Testis (tissue), 3 donors: ENCODE data around the gene NR2F2. TPM values are rescaled to one million over a fixed set of nuclear protein-coding genes. Genes with fewer than 3 reads are reported as not detected.

Experiments
- DNase-seq: peaks from one replicate; pipeline ENCODE4 v3.0.0-alpha.2; 2019
- H3K27ac ChIP-seq, 2 donors: fragments of 200-600 bp; sonication (generic); one replicate each; pipeline ENCODE4 v1.5.1; 2019
- H3K27me3 ChIP-seq: fragments of 200-600 bp; sonication (generic); one replicate; pipeline ENCODE4 v1.5.1; 2019
- H3K36me3 ChIP-seq: fragments of 200-600 bp; sonication (generic); one replicate; pipeline ENCODE4 v1.5.1; 2017; ENCODE audit warnings: low read depth; ENCODE audit errors: missing control alignments
- H3K4me1 ChIP-seq: fragments of 200-600 bp; sonication (generic); one replicate; pipeline ENCODE4 v1.5.1; 2019
- H3K4me3 ChIP-seq, 2 donors: fragments of 200-600 bp; sonication (generic); one replicate each; pipeline ENCODE4 v1.5.1; 2017 to 2019
- H3K9me3 ChIP-seq: fragments of 200-600 bp; sonication (generic); one replicate; pipeline ENCODE4 v1.5.1; 2017
- CTCF ChIP-seq, 3 experiments: fragments of 450-650 bp in 2 of 3; fragments of 200-600 bp in 1 of 3; sonication (generic) in 1 of 3; IDR thresholded peaks; one replicate each; pipeline ENCODE4 v1.5.1; 2016 to 2019; ENCODE audit warnings: antibody characterized with exemption in 3 of 3, mild to moderate bottlenecking in 2 of 3, moderate library complexity in 1 of 3
- POLR2A ChIP-seq: fragments of 450-650 bp; IDR thresholded peaks from one replicate; pipeline ENCODE4 v1.6.1; 2017; ENCODE audit warnings: antibody characterized with exemption, mild to moderate bottlenecking, moderate library complexity
- WGBS, 2 donors: methylation state at CpG; one replicate each; pipeline ENCODE4 v1.1.5; 2018; 5-methylcytosine and 5-hydroxymethylcytosine counted together
- intact Hi-C: fragments of 100-400 bp; cut with DNase I; formaldehyde crosslinking; loops from one replicate; pipeline ENCODE4 v1.15.1; 2023; ENCODE audit warnings: low total_unique reads
- polyA plus RNA-seq: library from polyadenylated mRNA; stranded (reverse); fragments of 350-450 nt; fragmentation: Illumina TruSeq; extraction: RNeasy Lipid Tissue Mini Kit (QIAGEN cat#74804); gene quantifications from one replicate; pipeline ENCODE4 v1.2.3, GENCODE V29; 2014; ENCODE audit warnings: low read depth, low replicate concordance; ENCODE audit not compliant: insufficient read depth
- total RNA-seq, 2 donors: library from RNA; depleted of rRNA; stranded (reverse); fragments of >200 nt; gene quantifications; one replicate each; pipeline ENCODE4 v1.2.3, GENCODE V29; 2016

Gene NR2F2
- total and polyA plus RNA-seq, 3 donors from 2014 or later: 31.2 to 42.9 (median 38.2) TPM

DNA sequence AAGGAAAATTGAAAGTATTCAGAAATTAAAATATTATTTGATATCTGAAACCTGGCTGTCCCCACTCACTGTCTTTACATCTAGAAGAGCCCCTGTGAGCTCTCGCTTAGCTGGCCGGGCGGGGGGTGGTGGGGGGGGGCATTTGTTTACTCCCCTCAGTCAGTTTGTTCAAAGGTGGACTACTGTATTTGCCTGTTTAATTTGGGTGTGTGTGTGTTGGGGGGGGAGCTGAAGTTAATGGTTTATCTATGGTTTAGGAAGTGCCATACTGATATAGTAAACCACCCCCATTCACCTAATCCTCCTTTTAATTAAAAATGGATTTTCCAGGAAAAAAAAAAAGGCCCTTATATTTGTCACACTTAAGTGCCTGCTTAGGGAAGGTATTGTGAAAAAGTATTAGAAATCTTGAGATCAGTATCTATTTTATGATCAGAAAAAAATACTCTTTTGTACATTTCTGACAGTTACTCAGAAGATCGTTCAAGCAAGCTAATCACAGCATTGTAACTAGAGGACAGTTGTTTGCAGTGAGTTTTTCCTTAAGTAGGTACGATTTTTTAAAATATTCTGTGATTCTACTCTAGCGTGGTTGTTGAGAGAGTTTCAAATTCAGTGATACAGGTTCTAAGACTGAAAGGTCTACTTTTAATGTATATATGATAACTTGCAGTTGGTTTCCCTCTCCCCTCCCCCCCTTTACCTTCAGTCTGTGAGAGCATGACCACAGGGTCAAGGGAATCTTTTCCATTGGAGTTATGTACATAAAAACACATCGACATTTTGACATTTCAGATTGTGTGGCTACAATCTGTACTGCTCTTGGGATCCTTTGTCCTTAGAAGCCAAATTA, 8.5 kb downstream of the NR2F2 start:
- H3K27me3 ChIP-seq: no peaks in the 10 kb centered on the region
- DNase-seq: no peak
- WGBS, 2 donors: 7 to 20% methylated on average over 7 of the region's 7 CpGs
- H3K4me3 ChIP-seq: peak overlapping the region; percentile 82 to 86
- intact Hi-C loops: no loop called here
- H3K9me3 ChIP-seq: no peaks in the 10 kb centered on the region
- TF ChIP-seq POLR2A (no peak), CTCF (IDR thresholded peaks at IDR 0.05) (no peak)
- peak overlapping the region; percentile 95 to 97 for H3K27ac ChIP-seq
- no peaks in the 10 kb centered on the region for H3K36me3 ChIP-seq
- no peaks in the 10 kb centered on the region for H3K4me1 ChIP-seq

DNA sequence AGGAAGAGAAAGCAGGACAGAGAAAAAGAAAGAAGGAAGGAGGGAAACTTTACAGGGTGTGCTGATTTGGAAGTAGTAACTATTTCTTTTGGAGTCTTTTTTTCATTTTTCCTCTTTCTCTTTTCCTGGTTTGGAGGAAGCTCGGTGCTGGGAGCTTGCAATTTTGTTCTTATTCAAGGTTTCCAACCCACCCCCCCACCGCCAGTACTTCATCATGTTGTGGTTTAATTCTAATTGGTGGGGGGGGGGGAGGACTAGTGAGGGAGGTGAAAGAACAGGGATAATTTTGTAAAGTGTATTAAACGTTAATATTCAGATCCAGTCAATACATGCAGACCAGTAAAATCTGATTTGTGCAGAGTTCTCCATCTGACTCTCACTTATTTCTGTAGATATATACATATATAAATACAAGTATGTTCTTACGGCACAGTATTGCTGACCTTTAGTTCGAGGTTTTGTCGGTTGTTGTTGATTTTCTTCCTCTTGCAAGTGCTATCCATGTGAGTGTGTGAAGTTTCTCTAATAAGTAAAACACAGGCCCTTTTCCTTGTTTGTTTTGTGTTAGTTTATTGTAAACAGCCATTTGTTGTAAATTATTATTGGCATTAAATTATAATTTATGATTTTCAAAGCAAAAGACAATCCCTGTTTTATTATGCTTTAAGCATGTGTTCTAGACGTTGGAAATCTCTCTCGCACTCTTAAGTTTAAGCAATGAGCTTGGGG, 9.3 kb downstream of the NR2F2 start:
- no peak for DNase-seq
- Histone ChIP-seq H3K9me3 (no peaks in the 10 kb centered on the region), H3K4me1 (peaks cover 3% of the 10 kb centered on the region), H3K4me3 (peak overlapping the region; percentile 82 to 86), H3K27ac (peak overlapping the region; percentile 95 to 97), H3K36me3 (no peaks in the 10 kb centered on the region), H3K27me3 (no peaks in the 10 kb centered on the region)
- intact Hi-C loops: loop anchor here (10.0 kb wide), 1 partner anchor 1075 kb away; no protein-coding TSS in a partner anchor
- TF ChIP-seq CTCF (IDR thresholded peaks at IDR 0.05) (no peak), POLR2A (no peak)
- 5 to 10% methylated on average over 8 of the region's 8 CpGs for WGBS, 2 donors

DNA sequence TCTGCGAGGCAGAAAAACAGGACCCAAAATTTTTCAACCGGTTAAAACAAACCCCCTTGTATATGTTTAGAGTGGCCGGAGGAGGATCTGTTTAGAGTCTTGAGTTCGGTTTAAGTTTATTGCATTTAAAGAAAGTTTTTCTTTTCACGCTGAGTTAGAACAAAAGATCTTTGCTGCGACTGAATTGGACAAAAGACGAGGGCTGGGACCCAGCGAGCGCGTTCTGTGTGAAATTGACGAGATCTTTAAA, 9.8 kb downstream of the NR2F2 start:
- TF ChIP-seq CTCF (IDR thresholded peaks at IDR 0.05) (no peak), POLR2A (no peak)
- intact Hi-C loops: loop anchor here (10.0 kb wide), 1 partner anchor 1075 kb away; no protein-coding TSS in a partner anchor
- H3K9me3 ChIP-seq: no peaks in the 10 kb centered on the region
- no peaks in the 10 kb centered on the region for H3K36me3 ChIP-seq
- WGBS, 2 donors: 1 to 2% methylated on average over 11 of the region's 11 CpGs
- peak overlapping the region; percentile 82 to 86 for H3K4me3 ChIP-seq
- H3K27me3 ChIP-seq: no peaks in the 10 kb centered on the region
- peaks cover 4% of the 10 kb centered on the region for H3K4me1 ChIP-seq
- H3K27ac ChIP-seq: peak overlapping the region; percentile 95 to 97
- DNase-seq: no peak

- Histone ChIP-seq H3K9me3 (no peaks in the 10 kb centered on the region), H3K27ac (peak overlapping the region; percentile 95 to 97), H3K27me3 (no peaks in the 10 kb centered on the region), H3K36me3 (no peaks in the 10 kb centered on the region), H3K4me1 (peaks cover 4% of the 10 kb centered on the region), H3K4me3 (peak overlapping the region; percentile 82 to 86)
- WGBS, 2 donors: 0 to 1% methylated on average over 50 to 60 of the region's 63 CpGs
- DNase-seq: peak; percentile 76
- intact Hi-C loops: loop anchor here (10.0 kb wide), 1 partner anchor 1076 kb away; no protein-coding TSS in a partner anchor
- TF ChIP-seq CTCF (IDR thresholded peaks at IDR 0.05): no peak
- TF ChIP-seq POLR2A: no peak
These were observed 10.4 kb downstream of the NR2F2 start for GRCh38 chr15:96340598-96341512.
